ENCODE data around the gene CARD6. TPM values are rescaled to one million over a fixed set of nuclear protein-coding genes. Genes with fewer than 3 reads are reported as not detected.

Gene CARD6
- total and polyA plus RNA-seq, 2 of the 13 experiments (the other 11 are each of a cell fraction or from before 2014, with no cell fraction given), result 0.33 to 1.4 TPM

GRCh38 chr5:40834849-40835787 is 6.0 kb upstream of the CARD6 start, which contains the start of gene RPL37 (continued):
- peak; percentile 97 for TF ChIP-seq ZGPAT (CRISPR knock-in tag; IDR thresholded peaks at IDR 0.05)
- TF ChIP-seq RBAK (CRISPR knock-in tag; IDR thresholded peaks at IDR 0.05), result peak; percentile 74; the same call in 1 of the 2 replicates
- TF ChIP-seq ZNF224 (CRISPR knock-in tag; IDR thresholded peaks at IDR 0.05), result peak; percentile 76; the same call in 1 of the 2 replicates
- peak; percentile 71 for TF ChIP-seq GATA4 (IDR thresholded peaks at IDR 0.05; ENCODE audit: borderline replicate concordance, low read depth)
- peak; percentile 100 for TF ChIP-seq GABPB1 (CRISPR knock-in tag; IDR thresholded peaks at IDR 0.05)
- TF ChIP-seq ZNF451 (CRISPR knock-in tag; IDR thresholded peaks at IDR 0.05), result no peak
- no peak for TF ChIP-seq TRIM22 (IDR thresholded peaks at IDR 0.05)
- TF ChIP-seq, protein P1, sequence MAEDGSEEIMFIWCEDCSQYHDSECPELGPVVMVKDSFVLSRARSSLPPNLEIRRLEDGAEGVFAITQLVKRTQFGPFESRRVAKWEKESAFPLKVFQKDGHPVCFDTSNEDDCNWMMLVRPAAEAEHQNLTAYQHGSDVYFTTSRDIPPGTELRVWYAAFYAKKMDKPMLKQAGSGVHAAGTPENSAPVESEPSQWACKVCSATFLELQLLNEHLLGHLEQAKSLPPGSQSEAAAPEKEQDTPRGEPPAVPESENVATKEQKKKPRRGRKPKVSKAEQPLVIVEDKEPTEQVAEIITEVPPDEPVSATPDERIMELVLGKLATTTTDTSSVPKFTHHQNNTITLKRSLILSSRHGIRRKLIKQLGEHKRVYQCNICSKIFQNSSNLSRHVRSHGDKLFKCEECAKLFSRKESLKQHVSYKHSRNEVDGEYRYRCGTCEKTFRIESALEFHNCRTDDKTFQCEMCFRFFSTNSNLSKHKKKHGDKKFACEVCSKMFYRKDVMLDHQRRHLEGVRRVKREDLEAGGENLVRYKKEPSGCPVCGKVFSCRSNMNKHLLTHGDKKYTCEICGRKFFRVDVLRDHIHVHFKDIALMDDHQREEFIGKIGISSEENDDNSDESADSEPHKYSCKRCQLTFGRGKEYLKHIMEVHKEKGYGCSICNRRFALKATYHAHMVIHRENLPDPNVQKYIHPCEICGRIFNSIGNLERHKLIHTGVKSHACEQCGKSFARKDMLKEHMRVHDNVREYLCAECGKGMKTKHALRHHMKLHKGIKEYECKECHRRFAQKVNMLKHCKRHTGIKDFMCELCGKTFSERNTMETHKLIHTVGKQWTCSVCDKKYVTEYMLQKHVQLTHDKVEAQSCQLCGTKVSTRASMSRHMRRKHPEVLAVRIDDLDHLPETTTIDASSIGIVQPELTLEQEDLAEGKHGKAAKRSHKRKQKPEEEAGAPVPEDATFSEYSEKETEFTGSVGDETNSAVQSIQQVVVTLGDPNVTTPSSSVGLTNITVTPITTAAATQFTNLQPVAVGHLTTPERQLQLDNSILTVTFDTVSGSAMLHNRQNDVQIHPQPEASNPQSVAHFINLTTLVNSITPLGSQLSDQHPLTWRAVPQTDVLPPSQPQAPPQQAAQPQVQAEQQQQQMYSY (CRISPR knock-in tag; IDR thresholded peaks at IDR 0.05), result no peak; the same call in 1 of the 2 replicates
- peak; percentile 48 for TF ChIP-seq SKI (IDR thresholded peaks at IDR 0.05; ENCODE audit: partially characterized antibody)
- peak; percentile 45 for TF ChIP-seq HNF4A (CRISPR knock-in tag; IDR thresholded peaks at IDR 0.05)
- TF ChIP-seq PHF21A (CRISPR knock-in tag; IDR thresholded peaks at IDR 0.05), result peak; percentile 80
- peak; percentile 82 for TF ChIP-seq SOX5 (CRISPR knock-in tag; IDR thresholded peaks at IDR 0.05; ENCODE audit: borderline replicate concordance)
- peak; percentile 38; the same call in 1 of the 2 replicates for TF ChIP-seq ZSCAN20 (CRISPR knock-in tag; IDR thresholded peaks at IDR 0.05; ENCODE audit: borderline replicate concordance)
- TF ChIP-seq ZSCAN21 (CRISPR knock-in tag; IDR thresholded peaks at IDR 0.05; ENCODE audit: borderline replicate concordance), result no peak; the same call in 1 of the 2 replicates
- TF ChIP-seq, protein P2, sequence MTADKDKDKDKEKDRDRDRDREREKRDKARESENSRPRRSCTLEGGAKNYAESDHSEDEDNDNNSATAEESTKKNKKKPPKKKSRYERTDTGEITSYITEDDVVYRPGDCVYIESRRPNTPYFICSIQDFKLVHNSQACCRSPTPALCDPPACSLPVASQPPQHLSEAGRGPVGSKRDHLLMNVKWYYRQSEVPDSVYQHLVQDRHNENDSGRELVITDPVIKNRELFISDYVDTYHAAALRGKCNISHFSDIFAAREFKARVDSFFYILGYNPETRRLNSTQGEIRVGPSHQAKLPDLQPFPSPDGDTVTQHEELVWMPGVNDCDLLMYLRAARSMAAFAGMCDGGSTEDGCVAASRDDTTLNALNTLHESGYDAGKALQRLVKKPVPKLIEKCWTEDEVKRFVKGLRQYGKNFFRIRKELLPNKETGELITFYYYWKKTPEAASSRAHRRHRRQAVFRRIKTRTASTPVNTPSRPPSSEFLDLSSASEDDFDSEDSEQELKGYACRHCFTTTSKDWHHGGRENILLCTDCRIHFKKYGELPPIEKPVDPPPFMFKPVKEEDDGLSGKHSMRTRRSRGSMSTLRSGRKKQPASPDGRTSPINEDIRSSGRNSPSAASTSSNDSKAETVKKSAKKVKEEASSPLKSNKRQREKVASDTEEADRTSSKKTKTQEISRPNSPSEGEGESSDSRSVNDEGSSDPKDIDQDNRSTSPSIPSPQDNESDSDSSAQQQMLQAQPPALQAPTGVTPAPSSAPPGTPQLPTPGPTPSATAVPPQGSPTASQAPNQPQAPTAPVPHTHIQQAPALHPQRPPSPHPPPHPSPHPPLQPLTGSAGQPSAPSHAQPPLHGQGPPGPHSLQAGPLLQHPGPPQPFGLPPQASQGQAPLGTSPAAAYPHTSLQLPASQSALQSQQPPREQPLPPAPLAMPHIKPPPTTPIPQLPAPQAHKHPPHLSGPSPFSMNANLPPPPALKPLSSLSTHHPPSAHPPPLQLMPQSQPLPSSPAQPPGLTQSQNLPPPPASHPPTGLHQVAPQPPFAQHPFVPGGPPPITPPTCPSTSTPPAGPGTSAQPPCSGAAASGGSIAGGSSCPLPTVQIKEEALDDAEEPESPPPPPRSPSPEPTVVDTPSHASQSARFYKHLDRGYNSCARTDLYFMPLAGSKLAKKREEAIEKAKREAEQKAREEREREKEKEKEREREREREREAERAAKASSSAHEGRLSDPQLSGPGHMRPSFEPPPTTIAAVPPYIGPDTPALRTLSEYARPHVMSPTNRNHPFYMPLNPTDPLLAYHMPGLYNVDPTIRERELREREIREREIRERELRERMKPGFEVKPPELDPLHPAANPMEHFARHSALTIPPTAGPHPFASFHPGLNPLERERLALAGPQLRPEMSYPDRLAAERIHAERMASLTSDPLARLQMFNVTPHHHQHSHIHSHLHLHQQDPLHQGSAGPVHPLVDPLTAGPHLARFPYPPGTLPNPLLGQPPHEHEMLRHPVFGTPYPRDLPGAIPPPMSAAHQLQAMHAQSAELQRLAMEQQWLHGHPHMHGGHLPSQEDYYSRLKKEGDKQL (CRISPR knock-in tag; IDR thresholded peaks at IDR 0.05; ENCODE audit: low read depth), result peak; percentile 85
- peak; percentile 99 for TF ChIP-seq ELF4 (CRISPR knock-in tag; IDR thresholded peaks at IDR 0.05; ENCODE audit: borderline replicate concordance)
